HUES6 (cell line): ENCODE results near the gene PDLIM1.

Experiments
- H3K27ac ChIP-seq: 2 replicates; pipeline ENCODE4 v1.7.0; 2013; ENCODE audit warnings: low read depth, mild to moderate bottlenecking, low read length, inconsistent platforms
- H3K27me3 ChIP-seq: 2 replicates; pipeline ENCODE4 v1.6.1; 2013; ENCODE audit warnings: low read length; ENCODE audit not compliant: control insufficient read depth, insufficient read depth
- H3K36me3 ChIP-seq: 2 replicates; pipeline ENCODE4 v1.6.1; 2013; ENCODE audit warnings: low read length; ENCODE audit not compliant: control insufficient read depth, insufficient read depth
- H3K4me1 ChIP-seq: 2 replicates; pipeline ENCODE4 v1.6.1; 2013; ENCODE audit warnings: low read length; ENCODE audit not compliant: control insufficient read depth, insufficient read depth
- H3K4me3 ChIP-seq: 2 replicates; pipeline ENCODE4 v1.5.1; 2013; ENCODE audit warnings: low read depth, low read length
- H3K9ac ChIP-seq: one replicate; pipeline ENCODE4 v1.6.1; 2013; ENCODE audit warnings: mild to moderate bottlenecking, low read length
- H3K9me3 ChIP-seq: 2 replicates; pipeline ENCODE4 v1.6.1; 2013; ENCODE audit warnings: low read depth, low read length; ENCODE audit not compliant: control insufficient read depth, insufficient read depth

Gene PDLIM1

DNA sequence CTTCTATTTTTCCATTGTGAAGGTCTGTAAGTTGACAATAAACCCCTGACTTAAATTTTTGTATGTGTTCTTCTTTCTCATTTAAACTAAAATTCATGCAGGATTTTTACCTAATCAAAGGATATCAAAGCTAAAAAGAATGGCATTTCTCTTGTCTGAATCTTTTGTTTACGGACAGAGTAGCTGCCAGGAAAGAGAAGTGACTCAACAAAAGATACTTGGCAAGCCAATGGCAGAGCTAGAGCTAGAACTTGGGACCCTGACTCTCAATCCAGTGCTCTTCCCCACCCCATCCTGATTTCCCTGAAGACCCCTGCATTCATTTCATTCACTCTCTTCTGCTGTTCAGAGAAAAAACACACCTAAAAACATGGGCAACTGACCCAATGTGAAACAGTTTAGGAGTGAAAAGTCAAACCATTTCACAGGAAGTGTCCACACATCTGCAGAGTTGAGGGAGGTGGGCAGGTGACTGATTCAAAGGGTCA is 40.2 kb upstream of the PDLIM1 start:
- Histone ChIP-seq H3K27me3 (no peaks in the 10 kb centered on the region), H3K4me3 (no peak overlapping the region), H3K9me3 (no peaks in the 10 kb centered on the region), H3K9ac (no peak overlapping the region), H3K36me3 (peaks cover 3% of the 10 kb centered on the region; the same call in 1 of the 2 replicates), H3K4me1 (peaks cover 10% of the 10 kb centered on the region; the same call in 1 of the 2 replicates), H3K27ac (no peak overlapping the region)

DNA sequence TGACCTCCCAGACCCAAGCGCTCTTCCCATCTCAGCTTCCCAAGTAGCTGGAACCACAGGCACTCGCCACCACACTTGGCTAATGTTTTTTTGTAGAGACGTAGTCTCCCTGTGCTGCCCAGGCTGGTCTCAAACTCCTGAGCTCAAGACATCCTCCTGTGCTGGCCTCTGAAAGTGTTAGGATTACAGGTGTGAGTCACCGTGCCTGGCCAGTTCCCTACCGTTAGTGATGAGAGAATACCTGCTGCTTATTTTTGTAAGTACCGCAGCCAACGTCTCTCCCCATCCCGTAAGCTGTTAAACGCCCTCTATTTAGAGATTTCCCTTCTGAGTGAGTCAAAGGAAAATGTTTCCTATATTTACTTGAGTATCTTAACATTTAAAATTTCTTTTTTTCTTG is 38.5 kb upstream of the PDLIM1 start:
- Histone ChIP-seq H3K4me3 (no peak overlapping the region), H3K4me1 (peaks cover 15% of the 10 kb centered on the region; the same call in 1 of the 2 replicates), H3K27me3 (no peaks in the 10 kb centered on the region), H3K27ac (no peak overlapping the region), H3K9ac (no peak overlapping the region), H3K36me3 (peaks cover 3% of the 10 kb centered on the region; the same call in 1 of the 2 replicates), H3K9me3 (no peaks in the 10 kb centered on the region)

DNA sequence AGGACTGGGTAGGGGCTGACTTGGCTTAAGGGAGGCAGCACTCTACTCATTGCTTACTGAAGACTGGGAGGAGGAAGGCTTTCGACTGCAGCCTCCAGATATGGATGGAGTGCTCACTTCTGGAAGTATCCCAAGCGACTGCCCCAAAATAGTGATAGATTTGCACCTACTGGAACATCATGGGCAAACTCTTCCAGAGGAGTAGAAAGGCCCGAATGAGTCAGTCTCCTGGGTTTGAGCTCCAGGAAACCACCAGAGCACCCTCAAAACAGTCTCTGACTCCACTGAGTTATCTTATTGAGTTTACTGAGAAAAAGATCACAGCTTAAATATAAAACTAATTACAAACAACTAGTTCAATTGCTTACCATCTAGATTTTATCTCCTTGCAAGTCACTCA is 37.2 kb upstream of the PDLIM1 start:
- H3K4me3 ChIP-seq: no peak overlapping the region
- peaks cover 10% of the 10 kb centered on the region; the same call in 1 of the 2 replicates for H3K4me1 ChIP-seq
- no peaks in the 10 kb centered on the region for H3K9me3 ChIP-seq
- no peak overlapping the region for H3K9ac ChIP-seq
- H3K36me3 ChIP-seq: peaks cover 3% of the 10 kb centered on the region; the same call in 1 of the 2 replicates
- H3K27ac ChIP-seq: no peak overlapping the region
- no peaks in the 10 kb centered on the region for H3K27me3 ChIP-seq

DNA sequence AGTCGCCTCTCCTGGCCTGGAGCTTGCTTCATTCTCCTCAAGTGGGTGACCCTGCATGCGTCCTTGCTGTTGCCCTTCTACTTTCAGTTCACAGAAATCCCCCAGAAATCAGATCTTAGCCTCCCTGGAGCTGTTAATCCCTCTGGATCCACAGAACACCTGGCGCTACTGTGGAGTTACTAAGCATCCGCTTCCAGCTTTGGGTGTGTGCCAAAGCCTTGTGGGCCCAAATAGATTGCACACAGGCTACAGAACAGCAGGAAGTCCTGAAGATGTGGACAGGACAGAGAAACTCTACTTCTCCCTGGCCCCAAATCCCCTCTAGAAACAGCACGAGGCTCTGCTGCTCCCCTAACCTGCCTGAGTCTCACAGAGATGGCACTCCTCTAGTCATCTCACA is 36.6 kb upstream of the PDLIM1 start:
- Histone ChIP-seq H3K27me3 (no peaks in the 10 kb centered on the region), H3K9ac (no peak overlapping the region), H3K4me1 (peaks cover 8% of the 10 kb centered on the region; the same call in 1 of the 2 replicates), H3K36me3 (peaks cover 3% of the 10 kb centered on the region; the same call in 1 of the 2 replicates), H3K9me3 (no peaks in the 10 kb centered on the region), H3K4me3 (no peak overlapping the region), H3K27ac (no peak overlapping the region)

DNA sequence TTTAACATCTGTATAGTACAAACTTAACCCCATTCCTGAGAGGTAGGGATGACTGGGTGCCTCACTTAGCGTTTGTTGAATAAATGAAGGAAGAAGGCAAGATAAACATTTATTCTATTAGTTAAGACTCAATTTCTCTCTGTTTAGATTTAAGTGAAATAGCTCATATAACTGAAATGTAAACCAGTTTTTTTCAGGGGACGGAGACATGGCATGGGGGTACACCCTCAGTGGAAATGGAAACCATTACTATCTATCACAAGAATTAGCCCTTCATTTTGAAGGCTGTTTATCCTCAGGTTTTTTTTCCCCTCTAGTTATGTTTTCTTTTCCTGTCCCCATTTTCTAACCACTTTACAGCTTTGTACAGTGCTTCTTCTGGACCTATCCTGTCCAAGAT is 35.6 kb upstream of the PDLIM1 start:
- H3K9me3 ChIP-seq: no peaks in the 10 kb centered on the region
- H3K4me3 ChIP-seq: no peak overlapping the region
- no peaks in the 10 kb centered on the region for H3K27me3 ChIP-seq
- no peak overlapping the region for H3K9ac ChIP-seq
- H3K4me1 ChIP-seq: peaks cover 8% of the 10 kb centered on the region; the same call in 1 of the 2 replicates
- no peak overlapping the region for H3K27ac ChIP-seq
- peaks cover 7% of the 10 kb centered on the region for H3K36me3 ChIP-seq

DNA sequence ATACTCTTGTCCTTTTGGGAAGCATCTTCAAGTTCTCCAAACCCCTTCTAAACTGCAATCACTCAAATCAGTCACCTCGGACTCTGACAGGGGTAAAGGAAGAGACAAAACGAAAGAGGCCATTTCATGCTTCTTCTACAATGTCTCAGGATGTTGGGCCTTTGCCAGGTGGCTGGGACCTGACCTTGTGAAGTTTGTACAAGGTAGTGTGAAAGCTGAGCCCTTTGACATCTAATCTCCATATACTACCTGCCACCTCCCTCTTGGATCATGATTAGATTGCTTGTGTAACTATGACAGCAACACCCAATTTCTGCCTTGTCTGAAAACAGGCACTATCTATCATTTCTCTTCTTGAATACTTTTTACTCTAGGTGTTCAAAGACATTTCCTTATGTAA is 35.1 kb upstream of the PDLIM1 start:
- H3K9ac ChIP-seq: no peak overlapping the region

DNA sequence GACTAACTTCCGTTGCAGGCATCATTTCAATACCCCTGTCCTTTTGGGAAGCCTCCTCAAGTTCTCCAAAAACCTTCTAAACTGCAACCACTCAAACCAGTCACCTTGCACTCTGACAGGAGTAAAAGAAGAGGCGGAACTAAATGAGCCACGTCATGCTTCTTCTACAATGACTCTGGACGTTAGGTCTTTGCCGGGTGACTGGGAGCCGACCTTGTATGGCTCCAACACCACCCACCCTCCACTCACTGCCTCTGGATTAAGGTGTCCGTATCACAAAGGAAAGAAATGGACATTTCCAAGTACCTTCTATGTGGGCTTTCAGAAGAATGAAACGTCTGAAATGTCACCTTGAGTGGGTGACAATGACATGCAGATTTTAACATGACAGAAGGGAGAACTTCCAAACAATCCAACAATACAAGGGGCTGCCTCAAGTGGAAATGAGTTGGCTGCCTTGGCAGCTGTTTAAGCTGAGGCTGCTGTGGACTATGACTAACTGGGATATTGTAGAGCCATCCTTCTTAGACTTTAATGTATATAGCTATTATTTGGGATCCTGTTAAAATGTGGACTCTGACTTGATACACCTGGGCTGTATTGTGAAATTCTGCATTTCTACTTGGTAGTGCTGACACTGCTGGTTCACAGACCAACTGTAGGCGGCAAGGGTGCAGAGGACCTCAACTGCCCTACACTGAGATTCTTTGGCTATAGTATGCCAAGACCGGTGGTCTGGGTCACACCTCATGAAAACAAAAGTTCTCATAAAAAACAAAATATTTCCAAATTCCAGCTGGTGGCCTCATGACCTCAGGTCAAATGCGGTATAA is 33.8 kb upstream of the PDLIM1 start:
- H3K4me3 ChIP-seq: no peak overlapping the region
- H3K4me1 ChIP-seq: peaks cover 7% of the 10 kb centered on the region; the same call in 1 of the 2 replicates
- H3K27ac ChIP-seq: no peak overlapping the region
- H3K36me3 ChIP-seq: peaks cover 4% of the 10 kb centered on the region; the same call in 1 of the 2 replicates
- no peaks in the 10 kb centered on the region for H3K27me3 ChIP-seq
- no peaks in the 10 kb centered on the region for H3K9me3 ChIP-seq
- H3K9ac ChIP-seq: no peak overlapping the region

More for the DNA sequence above, 35.1 kb upstream of the PDLIM1 start:
- Histone ChIP-seq H3K36me3 (peaks cover 4% of the 10 kb centered on the region; the same call in 1 of the 2 replicates), H3K9me3 (no peaks in the 10 kb centered on the region), H3K4me3 (no peak overlapping the region), H3K4me1 (peaks cover 8% of the 10 kb centered on the region; the same call in 1 of the 2 replicates), H3K27me3 (no peaks in the 10 kb centered on the region), H3K27ac (no peak overlapping the region)

DNA sequence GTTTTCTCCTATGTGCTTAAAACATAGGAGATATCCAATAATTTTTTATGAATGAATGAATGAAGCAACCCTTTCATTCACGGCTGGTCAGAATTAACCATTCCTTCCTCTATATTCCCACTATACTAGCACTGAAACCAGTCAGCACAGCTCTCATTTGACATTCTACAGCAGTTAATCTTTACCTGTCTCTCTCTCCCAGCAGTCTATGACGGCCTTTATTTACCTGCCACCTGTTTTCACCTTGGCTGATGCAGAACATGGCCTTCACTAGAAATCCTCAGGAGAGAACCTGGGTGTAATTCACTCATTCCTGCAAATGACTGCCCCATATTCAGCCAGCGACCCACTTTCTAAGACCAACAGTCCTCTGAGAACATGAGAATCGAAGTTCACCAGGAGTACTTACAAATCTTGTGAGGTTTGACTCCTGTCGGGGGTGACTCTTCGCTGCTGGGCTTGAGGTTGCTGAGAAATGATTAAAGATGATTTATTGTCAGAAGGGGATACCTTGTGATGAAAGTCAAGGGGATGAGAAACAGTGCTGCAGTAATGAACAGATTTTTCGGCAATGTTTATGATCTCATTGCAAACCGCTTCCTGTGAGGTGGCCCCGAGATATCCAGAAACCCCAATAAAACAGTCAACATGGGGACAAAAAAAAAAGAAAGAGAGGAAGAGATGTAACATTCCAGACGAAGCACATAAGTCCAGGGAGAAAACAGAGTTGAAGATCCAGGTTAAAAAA is 30.9 kb upstream of the PDLIM1 start:
- Histone ChIP-seq H3K4me3 (no peak overlapping the region), H3K9ac (no peak overlapping the region), H3K4me1 (peaks cover 10% of the 10 kb centered on the region; the same call in 1 of the 2 replicates), H3K36me3 (peaks cover 4% of the 10 kb centered on the region; the same call in 1 of the 2 replicates), H3K9me3 (no peaks in the 10 kb centered on the region), H3K27ac (no peak overlapping the region), H3K27me3 (no peaks in the 10 kb centered on the region)

DNA sequence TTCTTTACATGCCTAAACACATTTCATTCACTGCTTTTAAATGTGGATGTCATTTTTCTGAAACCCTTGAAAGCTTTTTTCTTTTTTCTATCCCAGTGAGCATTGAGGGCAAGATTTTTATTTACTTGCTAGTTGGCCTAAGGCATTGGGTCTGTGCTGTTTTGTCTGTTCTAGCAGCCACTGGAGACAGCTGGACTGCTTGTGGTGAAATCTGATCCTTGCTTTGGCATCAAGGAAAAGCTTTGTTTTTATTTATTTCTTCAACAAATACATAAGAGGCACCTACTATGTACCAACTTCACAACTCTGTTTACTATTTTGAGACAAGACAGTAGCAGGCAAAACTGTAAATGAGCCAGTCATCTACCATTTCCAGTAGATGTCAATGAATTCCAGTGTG is 28.4 kb upstream of the PDLIM1 start:
- H3K4me3 ChIP-seq: no peak overlapping the region
- H3K9me3 ChIP-seq: no peaks in the 10 kb centered on the region
- no peaks in the 10 kb centered on the region for H3K27me3 ChIP-seq
- peaks cover 8% of the 10 kb centered on the region; the same call in 1 of the 2 replicates for H3K4me1 ChIP-seq
- no peak overlapping the region for H3K27ac ChIP-seq
- H3K9ac ChIP-seq: no peak overlapping the region
- peaks cover 7% of the 10 kb centered on the region; the same call in 1 of the 2 replicates for H3K36me3 ChIP-seq

DNA sequence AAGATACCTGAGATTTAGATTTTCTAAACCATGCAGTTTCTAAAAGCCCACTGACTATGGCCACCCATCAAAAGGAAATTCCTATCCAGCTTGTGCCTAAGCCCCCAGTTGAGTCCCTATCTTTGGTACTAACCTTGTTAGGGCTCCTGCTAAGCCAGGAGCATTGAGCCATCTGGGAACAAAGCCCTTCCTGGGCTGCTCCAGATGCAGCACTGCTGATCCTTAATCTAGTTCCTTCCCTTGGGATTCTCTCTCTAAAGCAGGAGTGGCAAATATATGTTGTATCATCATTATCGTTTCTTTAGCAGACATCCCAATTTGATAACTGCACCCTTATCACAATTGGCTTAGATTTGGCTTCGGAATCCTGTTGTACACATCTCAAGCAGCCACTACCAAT is 24.7 kb upstream of the PDLIM1 start:
- Histone ChIP-seq H3K4me1 (peaks cover 40% of the 10 kb centered on the region), H3K27me3 (no peaks in the 10 kb centered on the region), H3K4me3 (no peak overlapping the region), H3K27ac (no peak overlapping the region), H3K9ac (no peak overlapping the region), H3K36me3 (peaks cover 6% of the 10 kb centered on the region; the same call in 1 of the 2 replicates), H3K9me3 (no peaks in the 10 kb centered on the region)
